GM18858 (cell line): Measurements from ENCODE around the gene EMD.
"Not testable (repeated sequence)": the region's sequence is repeated elsewhere in the genome, so short reads cannot be mapped to it uniquely, and the experiment has no call there.

ENCODE experiments used
- ATAC-seq: cut with Tn5 transposase; IDR thresholded peaks from one replicate; pipeline ENCODE4 v1.9.1; 2021; ENCODE audit not compliant: unreplicated experiment

EMD gene

DNA sequence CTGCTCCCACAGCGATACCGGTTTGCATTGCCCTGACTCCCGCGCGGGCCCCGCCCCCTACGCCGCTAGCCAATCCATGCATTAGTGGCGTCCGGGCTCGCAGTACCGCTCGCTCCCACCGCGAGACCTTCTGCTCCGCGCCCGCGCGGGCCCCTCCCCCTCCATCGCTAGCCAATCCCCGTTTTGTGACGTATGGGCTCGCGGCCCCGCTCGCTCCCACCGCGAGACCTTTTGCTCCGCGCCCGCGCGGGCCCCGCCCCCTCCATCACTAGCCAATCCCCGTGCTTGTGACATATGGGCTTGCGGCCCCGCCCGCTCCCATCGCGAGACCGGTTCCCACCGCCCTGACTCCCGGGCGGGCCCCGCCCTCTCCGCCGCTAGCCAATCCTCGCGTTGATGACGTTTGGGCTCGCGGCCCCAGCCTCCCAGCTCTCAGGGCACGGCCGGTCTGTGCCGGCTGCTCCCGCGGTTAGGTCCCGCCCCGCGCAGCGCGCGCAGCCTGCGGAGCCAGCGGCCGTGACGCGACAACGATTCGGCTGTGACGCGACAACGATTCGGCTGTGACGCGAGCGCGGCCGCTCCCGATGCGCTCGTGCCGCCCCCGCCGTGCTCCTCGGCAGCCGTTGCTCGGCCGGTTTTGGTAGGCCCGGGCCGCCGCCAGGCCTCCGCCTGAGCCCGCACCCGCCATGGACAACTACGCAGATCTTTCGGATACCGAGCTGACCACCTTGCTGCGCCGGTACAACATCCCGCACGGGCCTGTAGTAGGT, at the start of gene EMD:
TSS of gene EMD (plus strand) at position 497 of the 770 bp plus-strand sequence. CDS start at position 687, 190 bp downstream.
- peak; percentile 78 for ATAC-seq

DNA sequence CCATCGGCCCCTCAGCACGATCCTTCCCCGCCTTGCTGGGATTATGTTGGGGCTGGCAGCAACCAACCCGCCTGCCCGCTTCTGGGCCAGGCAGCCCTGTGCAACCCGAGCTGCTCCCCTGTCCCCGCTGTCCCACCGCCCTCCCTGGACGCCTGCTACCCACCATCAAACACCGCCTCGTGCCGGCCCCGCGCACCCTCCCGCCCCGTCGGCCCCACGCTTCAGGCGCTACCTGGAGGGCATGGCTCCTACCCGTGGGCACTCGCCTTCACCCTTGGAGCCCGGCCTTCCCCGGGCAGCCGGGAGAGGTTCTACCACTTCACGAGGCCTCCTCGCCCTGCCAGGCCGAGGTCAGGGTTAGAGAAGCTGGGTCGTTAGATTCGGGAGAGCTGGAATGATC, 46.5 kb upstream of the EMD start:
- ATAC-seq = no peak

DNA sequence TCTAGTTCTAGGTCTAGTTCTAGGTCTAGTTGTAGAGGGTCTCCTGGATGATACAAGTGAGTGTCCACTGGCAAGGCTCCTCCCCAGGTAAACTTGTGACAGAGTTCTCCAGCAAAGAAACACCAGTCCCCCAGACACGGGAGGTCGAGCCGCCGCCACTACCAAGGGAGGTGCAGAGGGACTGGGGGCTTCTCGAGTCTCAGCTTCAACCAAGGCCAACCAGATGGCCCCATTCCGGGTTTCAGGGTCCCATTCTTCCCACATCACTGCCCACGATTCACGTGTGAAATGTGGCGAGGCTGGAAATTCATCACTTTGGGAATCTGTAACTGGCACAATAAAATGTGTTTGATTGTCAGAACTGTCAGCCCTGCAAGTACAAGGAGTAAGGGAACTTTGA, 46.0 kb upstream of the EMD start:
- ATAC-seq = no peak

DNA sequence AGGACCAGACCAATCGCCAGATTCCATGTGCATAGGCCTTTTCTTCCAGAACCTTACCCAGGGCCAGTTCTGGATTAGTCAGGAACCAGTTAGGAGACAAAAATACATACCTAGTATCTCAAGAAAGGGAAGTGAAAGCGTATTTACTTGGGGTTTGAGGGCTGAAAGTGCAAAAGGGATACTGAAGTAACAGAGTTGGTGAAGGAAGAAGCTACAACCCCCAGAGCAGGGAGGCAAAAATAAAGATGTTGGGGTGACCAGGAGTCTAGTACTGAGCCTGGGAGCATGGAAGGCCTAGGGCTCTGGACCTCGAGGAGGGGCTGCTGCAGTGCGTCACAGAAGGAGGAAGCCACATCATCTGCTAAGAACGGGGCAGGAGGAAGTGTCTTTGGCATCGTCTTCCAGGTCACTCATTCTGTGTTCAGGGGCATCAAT, 45.2 kb upstream of the EMD start:
- ATAC-seq = peak; percentile 74

DNA sequence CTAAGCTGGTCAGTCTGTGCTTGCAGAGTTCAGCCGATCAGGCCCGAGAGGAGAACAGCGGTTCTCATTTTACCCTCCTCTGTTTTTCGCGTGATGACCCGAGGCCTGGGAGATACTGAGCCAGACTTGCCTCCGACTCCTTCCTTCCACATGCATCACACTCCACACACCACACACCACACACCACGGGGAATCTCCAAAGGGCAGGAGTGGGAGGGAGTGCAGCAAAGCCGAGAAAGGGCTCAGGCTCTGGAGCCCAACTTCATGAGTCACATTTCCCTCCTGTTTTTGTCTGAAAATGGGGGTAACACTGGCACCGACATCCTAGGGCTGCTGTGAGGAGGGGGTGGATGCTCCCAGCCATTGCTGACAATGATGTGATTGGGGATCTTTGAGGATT, 44.6 kb upstream of the EMD start:
- ATAC-seq = no peak

DNA sequence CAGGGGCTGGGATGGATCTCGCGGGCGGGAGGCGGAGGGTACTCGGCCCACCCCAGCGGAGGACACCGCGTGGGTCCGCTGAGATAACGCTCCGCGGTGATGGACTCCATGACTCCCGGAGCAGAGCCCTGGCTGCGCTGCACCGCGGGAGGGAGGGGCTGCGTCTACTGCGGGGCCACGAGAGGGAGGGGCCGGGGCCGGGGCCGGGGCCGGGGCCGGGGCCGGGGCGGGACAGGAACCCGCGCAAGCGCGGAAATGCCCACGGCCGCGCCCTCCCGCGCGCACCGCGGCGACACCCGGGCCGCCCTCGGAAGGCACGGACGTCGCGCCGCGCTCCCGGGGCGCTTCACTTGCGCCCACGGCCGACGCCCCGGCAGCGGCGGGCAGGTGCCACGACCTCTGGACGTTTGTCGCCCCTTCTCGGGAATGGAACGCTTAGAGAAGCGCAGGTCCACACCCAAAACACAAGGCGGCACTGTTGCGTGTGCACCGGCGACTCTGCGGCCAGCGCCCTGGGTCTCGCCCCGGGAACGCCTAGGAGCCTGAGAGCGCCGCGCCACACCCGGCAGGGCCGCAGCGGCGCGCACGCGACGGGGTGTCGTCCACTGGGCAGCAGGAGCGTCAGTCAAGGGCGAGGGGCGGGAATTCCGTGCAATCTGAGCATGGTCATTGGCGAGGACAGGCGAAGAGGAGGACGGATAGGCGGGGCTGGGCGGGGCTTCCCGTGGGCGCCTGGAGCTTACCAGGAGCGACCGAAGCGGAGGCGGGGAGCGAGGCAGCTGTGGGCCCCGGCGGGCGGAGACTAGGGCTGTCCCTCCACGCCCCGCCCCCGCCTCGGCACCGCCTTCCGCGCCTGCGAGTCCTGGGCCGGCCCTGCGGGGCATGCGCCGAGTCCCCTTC, 37.4 kb upstream of the EMD start:
- ATAC-seq = not testable (repeated sequence)

DNA sequence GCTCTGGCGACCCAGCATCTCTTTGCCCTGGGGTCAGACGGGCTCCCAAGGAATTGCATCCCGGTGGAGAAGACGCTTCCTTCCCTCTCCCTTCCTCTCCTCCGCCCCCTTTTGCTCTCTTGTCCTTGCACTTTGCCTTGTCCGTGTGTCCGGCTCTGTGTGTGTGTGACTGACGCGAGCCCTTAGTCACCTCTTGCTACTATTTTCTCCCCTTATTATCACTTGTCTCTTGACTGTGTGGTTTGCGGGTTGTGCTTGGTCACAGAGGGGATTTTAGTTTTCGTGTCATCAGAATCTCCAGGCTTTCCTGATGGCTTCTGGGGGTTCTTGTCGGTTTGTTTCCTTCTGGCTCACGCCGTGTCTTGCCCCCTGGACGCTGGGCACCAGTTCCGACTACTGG, 36.0 kb upstream of the EMD start:
- ATAC-seq = not testable (repeated sequence)

DNA sequence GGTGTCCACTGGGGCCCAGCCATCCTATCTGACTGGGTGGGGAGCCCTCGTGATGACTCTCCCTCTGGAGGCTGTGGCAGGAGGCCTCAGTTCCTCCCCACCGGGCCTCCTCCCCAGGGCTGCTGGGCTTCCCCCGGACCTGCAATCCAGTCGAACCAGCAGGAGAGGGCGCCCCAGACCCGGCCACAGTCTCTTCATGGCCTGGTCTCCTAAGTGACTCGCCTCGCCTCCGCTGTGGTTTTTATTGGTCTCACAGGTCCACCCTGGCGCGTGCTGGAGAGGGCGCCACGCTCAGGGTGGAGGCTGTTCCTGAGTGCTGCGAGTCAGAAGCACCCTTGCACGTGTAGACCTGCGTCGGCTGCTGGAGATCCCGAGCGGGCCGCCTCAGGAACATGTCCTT, 35.5 kb upstream of the EMD start:
- not testable (repeated sequence) for ATAC-seq

DNA sequence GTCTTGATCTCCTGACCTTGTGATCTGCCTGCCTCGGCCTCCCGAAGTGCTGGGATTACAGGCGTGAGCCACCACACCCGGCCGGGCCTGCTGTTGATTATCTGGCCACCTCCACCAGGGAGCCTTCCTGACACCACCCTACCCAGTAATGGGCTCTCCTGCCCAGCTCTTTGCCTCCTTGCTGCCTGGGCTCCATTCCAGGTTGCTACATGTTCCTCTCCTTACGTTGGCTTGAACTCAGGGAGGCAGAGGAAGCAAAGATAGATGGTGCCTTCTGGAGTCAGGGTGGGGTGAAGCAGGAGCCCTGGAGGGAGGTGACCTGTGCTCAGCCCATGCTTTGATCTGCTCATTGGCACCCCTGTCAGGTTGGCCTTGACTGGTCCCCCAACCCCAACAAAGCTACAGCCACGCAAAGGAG, 31.0 kb upstream of the EMD start:
- no peak for ATAC-seq

DNA sequence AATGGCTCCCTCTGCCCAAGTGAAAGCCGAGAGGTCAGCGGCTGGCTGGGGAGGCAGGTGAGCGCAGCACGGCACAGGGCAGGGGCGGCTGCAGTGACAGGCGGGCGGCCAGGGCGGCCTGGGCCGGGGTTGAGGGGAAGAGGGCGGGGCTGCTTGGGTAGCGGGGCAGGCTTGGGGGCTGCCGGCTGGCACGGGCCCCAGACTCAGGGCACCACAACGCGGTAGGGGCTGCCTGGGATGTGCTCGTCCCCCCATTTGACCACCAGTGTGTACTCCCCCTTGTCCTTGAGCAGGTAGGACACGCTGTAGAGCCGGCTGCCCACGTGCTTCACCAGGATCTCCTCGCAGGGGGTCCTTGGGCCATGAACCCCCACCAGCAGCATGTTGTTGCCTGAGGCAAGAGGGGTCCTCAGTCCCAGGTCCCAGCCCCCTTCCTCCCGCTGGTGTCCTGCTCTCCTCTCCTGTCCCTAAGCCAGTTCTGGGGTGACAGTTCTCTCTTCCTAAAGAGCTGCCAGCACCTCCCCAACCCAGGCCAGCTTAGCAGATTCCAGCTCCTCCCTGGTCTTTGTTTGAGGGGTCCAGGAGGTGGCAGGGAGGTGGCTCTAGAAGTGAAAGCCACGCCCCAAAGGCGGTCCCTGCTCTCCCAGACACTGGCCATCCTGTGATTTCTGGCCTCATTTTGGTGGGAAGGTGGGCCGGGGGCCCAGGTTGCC, 30.3 kb upstream of the EMD start:
- ATAC-seq = no peak

DNA sequence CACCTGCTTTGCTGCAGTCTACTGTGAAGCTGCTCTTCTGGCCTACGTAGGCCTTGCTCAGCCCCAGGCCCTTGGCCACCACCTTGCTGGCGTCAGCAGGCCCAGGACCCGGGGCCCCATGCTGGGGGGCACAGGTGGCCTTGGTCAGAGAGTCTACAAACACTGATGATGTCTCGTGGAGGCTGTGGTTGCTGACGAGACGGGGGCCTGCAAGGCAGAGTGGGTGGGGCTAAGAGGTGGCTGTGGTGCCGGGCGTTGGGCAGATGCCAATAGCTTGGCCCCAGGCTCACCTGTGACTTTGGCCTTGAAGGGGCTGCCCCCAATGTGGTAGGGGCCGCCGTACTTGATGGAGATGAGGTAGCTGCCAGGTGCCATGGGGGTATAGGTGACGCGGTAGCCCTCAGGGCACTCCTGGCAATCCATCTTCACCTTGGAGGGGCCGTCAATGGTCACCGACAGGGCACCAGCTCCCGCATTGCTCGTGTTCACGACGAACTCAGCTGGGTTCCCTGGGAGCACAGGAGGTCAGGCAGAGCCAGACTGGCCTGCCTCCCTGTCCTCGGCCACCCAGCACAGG, 29.6 kb upstream of the EMD start:
- no peak for ATAC-seq

DNA sequence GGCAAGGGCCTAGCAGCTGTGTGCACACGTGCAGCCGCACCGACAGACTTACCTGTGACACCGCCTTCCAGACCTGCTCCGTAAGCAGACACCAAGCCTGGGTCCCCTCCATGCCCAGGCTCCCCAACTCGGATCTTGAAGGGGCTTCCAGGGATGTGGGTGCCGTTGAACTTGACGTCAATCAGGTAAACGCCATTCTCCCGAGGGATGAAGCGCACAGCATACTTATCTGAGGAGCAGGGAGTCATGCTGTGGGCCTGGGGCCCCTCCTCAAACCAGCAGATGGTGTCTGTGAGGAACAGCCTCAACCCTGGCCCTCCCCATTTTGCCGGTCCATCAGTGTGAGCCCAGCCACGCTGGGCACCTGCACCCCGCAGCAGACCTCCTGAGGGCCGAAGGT, 29.1 kb upstream of the EMD start:
- ATAC-seq = no peak

DNA sequence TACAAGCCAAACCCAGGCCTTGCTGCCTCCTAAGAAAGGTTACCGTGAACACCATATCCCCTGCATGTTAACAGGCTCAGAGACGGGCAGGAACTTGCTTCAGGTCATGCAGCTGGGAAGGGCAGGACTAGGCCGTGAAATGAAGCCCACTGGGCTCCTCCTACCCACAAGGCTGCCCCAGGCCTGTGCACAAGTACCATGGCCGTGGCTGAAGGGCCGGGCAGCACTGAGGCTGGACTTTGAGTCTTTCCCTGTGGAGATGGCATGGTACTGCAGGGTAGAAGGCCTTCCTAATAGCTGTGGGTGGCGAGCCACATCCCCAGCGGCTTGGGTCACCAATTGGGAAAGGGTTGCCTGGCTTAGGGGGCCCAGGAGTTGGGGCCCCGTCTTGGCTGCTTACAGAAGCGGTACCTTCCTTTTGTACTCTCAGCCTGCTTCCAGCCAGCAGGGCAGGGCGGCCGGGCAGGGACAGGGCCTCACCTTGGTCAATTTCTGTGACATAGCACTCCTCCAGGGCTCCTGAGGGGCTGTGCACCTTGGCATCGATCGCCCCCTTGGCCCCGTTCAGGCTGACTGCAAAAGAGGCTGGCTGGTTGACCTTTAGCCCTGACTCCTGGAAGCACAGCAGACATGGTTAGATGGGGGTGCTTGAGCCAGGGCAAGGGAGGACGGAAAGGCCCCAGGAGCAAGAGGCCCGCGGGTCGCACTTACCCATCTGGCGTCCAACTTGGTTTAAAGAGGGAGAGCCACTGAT, 28.5 kb upstream of the EMD start:
- ATAC-seq = no peak

DNA sequence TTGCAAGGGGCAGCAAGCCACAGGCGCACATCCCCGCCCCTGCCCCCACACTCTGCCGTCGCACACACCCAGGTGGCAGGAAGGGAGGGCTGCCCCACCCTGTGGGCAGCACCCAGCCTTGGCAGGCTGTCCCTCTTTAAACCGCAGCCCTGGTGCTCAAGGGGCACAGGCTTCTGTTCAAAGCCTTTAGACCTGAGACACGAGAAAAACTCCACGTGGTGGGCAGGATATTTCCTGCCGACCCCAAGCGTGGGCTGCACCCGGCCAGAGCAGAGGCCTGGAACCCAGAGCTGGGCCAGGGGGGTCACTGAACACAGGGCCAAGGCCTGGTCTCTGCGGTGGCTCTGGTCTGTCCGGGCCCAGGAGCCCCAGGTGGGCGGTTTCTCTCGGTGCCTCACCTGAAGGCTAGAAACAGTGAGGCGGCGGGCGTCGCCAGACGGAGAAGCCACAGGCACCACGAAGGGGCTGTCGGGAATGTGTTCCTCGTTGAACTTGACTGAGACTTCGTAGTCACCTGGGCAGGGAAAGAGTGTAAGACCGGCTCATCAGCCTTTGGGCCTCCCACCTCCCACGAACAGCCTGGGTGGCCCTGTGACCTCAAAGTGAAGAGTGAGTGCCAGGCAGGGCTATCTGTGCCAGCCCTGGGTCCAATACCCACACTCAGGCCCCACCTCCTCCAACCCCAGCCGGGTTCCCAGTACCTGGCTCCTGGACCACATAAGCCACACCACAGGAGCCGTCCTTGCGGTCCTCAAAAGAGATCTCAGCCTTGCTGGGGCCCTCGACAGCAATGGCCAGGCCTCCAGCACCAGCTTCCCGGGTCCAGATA, 27.7 kb upstream of the EMD start:
- no peak for ATAC-seq

DNA sequence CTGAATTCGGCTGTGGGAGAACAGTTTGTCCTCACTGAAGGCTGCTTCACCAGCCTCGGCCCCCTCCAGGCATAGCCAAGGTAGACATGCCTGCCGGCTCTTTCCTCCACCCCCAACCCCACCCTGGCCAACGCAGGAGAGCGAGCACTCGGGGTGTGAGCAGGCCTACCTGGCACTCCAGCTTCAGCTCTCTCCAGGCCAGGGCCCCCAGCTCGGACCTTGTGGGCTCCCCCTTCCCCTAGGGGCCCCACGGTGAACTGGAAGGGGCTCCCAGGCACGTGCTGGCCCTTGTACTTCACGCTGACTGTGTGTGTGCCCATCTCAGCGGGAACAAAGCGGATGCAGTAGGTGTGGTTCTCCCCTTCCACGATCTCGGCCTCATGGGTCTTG, 27.1 kb upstream of the EMD start:
- ATAC-seq = no peak

DNA sequence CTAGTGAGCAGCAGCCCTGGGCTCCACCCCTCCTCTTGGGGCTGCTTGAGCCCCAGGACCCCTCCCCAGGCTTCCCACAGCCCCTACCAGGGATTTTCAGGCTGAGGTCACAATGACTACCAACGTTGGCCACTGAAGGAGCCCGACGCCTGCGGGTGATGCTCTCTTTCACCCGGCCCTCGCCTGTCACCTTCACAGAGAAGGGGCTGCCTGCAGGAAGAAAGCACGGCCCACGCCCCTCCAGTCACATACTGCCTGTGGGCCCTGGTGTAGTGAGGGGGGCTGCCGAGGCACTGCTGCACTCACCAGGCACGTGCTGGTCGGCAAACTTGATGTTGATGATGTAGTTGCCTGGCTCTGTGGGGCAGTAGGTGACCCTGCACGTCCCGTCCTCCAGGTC, 26.6 kb upstream of the EMD start:
- ATAC-seq = no peak

DNA sequence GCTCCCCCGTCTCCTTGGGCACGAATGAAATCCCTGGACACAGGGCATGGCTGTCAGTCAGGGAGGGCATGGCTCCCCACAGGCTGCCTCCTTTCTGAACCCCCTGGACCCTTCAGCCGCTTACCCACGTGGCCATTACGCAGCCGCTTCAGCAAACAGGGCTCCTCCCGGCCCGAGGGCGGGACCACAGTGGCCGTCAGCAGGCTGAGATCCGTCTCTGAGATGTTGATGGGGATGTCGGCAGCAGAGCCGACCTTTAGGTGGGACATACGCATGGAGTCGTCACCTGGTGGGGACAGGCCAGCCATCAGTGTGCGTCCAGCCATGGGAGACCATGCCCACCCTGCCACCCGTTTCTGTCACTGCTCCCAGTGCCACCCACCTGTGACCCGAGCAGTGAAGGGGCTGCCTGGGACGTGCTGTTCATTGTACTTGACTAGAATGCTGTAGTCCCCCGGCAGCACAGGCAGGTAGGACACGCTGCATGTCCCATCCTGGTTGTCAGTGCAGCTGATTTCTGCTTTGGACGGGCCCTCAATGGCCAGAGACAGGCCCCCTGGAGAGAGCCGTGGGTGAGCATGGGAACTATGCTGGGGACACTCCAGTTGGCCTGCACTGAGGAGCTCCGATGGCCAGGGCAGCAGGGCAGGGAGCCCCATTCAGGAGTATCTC, 25.8 kb upstream of the EMD start:
- ATAC-seq = no peak

DNA sequence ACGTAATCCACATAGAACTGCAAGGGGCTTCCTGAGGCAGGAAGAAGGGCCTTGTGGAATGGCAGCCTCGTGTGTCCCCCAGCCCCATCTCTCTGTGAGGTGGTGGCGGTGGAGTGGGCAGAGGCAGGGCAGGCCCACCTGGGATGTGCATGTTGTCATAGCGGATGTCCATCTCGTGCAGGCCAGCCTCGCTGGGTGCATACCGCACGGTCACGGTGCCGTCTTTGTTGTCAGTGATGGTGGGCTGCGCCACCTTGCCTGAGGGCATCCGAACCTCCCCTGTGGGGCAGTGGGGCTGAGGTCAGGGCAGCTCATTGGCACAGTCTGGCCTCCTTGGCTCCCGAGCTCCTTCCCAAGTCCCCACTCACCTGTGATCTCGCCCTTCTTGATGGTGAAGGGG, 25.1 kb upstream of the EMD start:
- ATAC-seq = no peak

DNA sequence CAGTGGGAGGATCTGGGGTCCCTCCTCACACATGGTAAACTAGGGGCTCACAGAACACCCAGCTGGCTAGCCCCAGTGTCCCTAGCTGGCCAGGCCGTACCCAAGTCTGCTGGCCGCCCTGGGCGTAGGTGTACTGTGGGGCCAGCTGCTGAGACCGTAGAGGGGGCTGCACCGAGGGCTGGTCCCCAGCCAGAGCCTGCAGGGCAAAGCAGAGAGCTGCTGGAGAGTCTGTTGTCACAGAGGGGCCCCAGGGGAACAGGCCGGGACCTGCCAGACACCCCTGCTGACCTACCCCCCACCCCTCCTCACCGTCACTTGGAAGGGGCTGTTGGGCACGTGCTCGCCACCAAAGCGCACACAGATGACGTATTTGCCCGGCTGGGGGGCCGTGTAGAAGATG, 24.6 kb upstream of the EMD start:
- ATAC-seq = no peak
